Keratinocyte (primary cell): Measurements from ENCODE around the gene MRPL12.

Experiments
- CTCF ChIP-seq, 3 experiments: IDR thresholded peaks in 1 of 3; conservative IDR thresholded peaks in 1 of 3; optimal IDR thresholded peaks in 1 of 3; 2 replicates in 2 of 3; 3 replicates in 1 of 3; pipeline versions ENCODE3 to v1.5.1; 2011; ENCODE audit warnings: low read length in 3 of 3, mild to moderate bottlenecking in 3 of 3, moderate library complexity in 2 of 3, control low read depth in 1 of 3, inconsistent platforms in 1 of 3; ENCODE audit not compliant: insufficient read depth in 2 of 3; ENCODE audit errors: extremely low read depth in 1 of 3
- EZH2 ChIP-seq: IDR thresholded peaks from one replicate; pipeline ENCODE4 v1.6.1; 2012; ENCODE audit warnings: inconsistent platforms, mild to moderate bottlenecking, low read length, moderate library complexity

- TF ChIP-seq CTCF (optimal IDR thresholded peaks at IDR 0.05 in 1 of 3, IDR thresholded peaks at IDR 0.05 in 1 of 3, conservative IDR thresholded peaks at IDR 0.05 in 1 of 3; ENCODE audit: extremely low read depth in 1 of 3, insufficient read depth in 2 of 3, low read length in 3 of 3), result no peak
- TF ChIP-seq EZH2, result no peak
Observed at GRCh38 chr17:81672504-81672903, 30.7 kb upstream of the MRPL12 start.
